HG03135 (cell line): ENCODE data around the gene PAQR8.
"Not testable (repeated sequence)": the region's sequence is repeated elsewhere in the genome, so short reads cannot be mapped to it uniquely, and the experiment has no call there.

ENCODE experiments used
- ATAC-seq: cut with Tn5 transposase; IDR thresholded peaks from one replicate; pipeline ENCODE4 v1.9.1; 2021; ENCODE audit warnings: mild to moderate bottlenecking, moderate library complexity; ENCODE audit not compliant: unreplicated experiment

The PAQR8 gene

GRCh38 chr6:52405243-52405642 lies 43.3 kb downstream of the PAQR8 start:
- ATAC-seq = no peak

- ATAC-seq = no peak
These were observed 45.5 kb downstream of the PAQR8 start for GRCh38 chr6:52407467-52407866.

- ATAC-seq = no peak
These were observed 47.5 kb downstream of the PAQR8 start for GRCh38 chr6:52409499-52409898.

GRCh38 chr6:52410979-52411378 lies 49.0 kb downstream of the PAQR8 start:
- ATAC-seq = no peak

GRCh38 chr6:52411911-52412310 lies 50.0 kb downstream of the PAQR8 start:
- ATAC-seq = no peak

GRCh38 chr6:52415333-52415732 lies 53.4 kb downstream of the PAQR8 start:
- ATAC-seq = no peak

GRCh38 chr6:52415917-52416628 lies 54.1 kb downstream of the PAQR8 start:
- ATAC-seq = no peak

- no peak for ATAC-seq
These were observed 54.7 kb downstream of the PAQR8 start for GRCh38 chr6:52416629-52417151.

GRCh38 chr6:52417675-52418111 lies 55.7 kb downstream of the PAQR8 start:
- no peak for ATAC-seq

- no peak for ATAC-seq
These were observed 56.7 kb downstream of the PAQR8 start for GRCh38 chr6:52418606-52419005.

GRCh38 chr6:52419809-52420667 lies 58.1 kb downstream of the PAQR8 start, which contains the start of gene EFHC1:
Gene EFHC1 (plus strand): TSS chr6:52420342. CDS start chr6:52420411, 69 bp downstream.
- peak; percentile 95 for ATAC-seq

GRCh38 chr6:52420668-52421358 lies 58.9 kb downstream of the PAQR8 start:
- ATAC-seq = no peak

GRCh38 chr6:52422156-52422555 lies 60.2 kb downstream of the PAQR8 start:
- ATAC-seq = no peak

- ATAC-seq = no peak
These were observed 61.5 kb downstream of the PAQR8 start for GRCh38 chr6:52423448-52423847.

- no peak for ATAC-seq
These were observed 62.0 kb downstream of the PAQR8 start for GRCh38 chr6:52423971-52424381.

- ATAC-seq = no peak
These were observed 62.6 kb downstream of the PAQR8 start for GRCh38 chr6:52424513-52424912.

- no peak for ATAC-seq
These were observed 64.7 kb downstream of the PAQR8 start for GRCh38 chr6:52426667-52427066.

- not testable (repeated sequence) for ATAC-seq
These were observed 71.3 kb downstream of the PAQR8 start for GRCh38 chr6:52433294-52433693.

- no peak for ATAC-seq
These were observed 73.4 kb downstream of the PAQR8 start for GRCh38 chr6:52435345-52435744.

- no peak for ATAC-seq
These were observed 77.0 kb downstream of the PAQR8 start for GRCh38 chr6:52438926-52439325.

- ATAC-seq = no peak
These were observed 92.6 kb downstream of the PAQR8 start for GRCh38 chr6:52454556-52454955.
